Measurements from ENCODE around the gene SLC25A48.

SLC25A48 gene

DNA sequence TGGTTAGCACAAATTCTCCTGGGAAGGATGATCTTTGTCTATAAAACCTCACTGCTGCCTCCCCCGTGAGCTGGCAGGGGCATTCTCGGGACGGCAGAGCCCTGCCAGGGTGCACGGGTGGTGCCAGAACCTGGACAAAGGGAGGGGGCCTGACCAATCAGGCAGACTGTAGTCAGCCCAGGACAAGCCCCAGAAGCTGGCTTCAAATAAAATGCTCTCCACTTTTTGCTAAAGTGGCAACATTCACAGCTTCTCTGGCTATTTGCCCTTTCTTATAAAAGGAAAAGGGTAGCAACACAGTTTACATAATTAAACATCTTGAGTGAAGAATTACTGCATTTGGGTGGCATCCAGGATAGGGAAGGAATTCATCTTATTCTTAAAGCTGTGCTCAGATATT, 46.8 kb downstream of the SLC25A48 start:
- DNase-seq (ENCODE audit: low read depth in 2 of 2) = no peak

GRCh38 chr5:135881819-135882218, 47.4 kb downstream of the SLC25A48 start:
- DNase-seq (ENCODE audit: low read depth in 2 of 2) = no peak

GRCh38 chr5:135883026-135883425, 48.6 kb downstream of the SLC25A48 start:
- no peak for DNase-seq (ENCODE audit: low read depth in 2 of 2)

DNA sequence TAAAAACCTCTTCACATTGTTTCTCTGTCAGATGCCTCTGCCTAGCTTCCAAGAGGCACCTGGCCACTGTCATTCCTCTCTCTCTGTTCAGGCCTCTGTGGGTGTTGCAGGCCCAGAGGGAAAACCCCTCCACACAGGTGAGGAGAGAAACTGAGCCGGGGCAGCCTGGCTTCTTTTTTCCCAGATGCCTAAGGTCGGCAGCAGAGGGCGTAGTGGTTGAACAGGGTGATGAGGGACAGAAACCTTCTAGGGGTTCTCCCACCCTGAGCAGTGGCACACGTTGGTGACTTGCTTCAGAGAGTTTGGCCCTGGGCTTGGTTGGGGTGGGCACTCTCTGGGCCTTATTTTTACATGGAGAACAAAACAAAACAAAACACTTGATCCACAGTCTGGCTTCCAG, 49.0 kb downstream of the SLC25A48 start:
- no peak for DNase-seq (ENCODE audit: low read depth in 2 of 2)

DNA sequence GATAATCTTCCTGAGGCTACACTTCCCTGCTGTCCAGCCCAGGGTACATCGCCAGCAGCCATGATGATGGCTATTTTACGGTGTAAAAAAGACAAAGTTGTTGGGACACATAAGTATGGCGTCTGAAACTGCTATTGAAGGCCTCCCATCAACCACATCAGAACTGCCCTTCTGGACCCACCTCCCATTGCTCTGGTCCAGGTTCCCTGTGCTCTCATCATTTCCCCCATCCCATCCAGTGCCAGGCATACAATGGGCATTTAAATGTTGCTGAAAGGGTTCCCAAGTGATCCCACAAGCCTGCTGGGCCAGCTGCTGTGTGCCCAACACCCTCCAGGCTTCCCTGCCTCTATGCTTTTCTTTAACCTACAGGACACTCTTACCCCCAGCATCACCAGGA, 50.6 kb downstream of the SLC25A48 start:
- no peak for DNase-seq (ENCODE audit: low read depth in 2 of 2)

- DNase-seq (ENCODE audit: low read depth in 2 of 2) = no peak
Measured at GRCh38 chr5:135886136-135886535, 51.7 kb downstream of the SLC25A48 start.

- peak; percentile 37 to 42 for DNase-seq (ENCODE audit: low read depth in 2 of 2)
Measured at GRCh38 chr5:135887447-135887864, 53.0 kb downstream of the SLC25A48 start.

- no peak for DNase-seq (ENCODE audit: low read depth in 2 of 2)
Measured at GRCh38 chr5:135887881-135888614, 53.6 kb downstream of the SLC25A48 start.

- no peak for DNase-seq (ENCODE audit: low read depth in 2 of 2)
Measured at GRCh38 chr5:135890296-135890695, 55.8 kb downstream of the SLC25A48 start.

DNA sequence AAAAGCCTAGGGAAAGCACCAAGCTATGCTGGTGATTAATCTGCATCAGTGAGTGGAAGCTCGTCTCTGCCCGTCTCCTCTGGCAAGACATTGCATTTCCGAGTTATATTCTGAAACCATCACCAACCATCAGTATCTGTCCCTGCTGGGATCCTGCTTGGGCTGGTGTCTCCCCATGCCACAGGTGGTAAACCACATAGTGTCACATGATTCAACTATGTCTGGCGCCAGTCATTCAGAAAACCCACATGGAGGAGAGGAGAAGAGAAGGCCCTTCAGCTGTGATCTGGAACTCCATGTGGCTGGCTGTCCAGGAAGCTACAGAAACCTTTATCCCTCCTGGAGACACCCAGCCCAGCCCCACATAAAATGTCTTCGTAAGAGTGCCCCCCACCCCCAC, 56.4 kb downstream of the SLC25A48 start:
- DNase-seq (ENCODE audit: low read depth in 2 of 2) = no peak

- no peak for DNase-seq (ENCODE audit: low read depth in 2 of 2)
Measured at GRCh38 chr5:135891268-135891667, 56.8 kb downstream of the SLC25A48 start.

DNA sequence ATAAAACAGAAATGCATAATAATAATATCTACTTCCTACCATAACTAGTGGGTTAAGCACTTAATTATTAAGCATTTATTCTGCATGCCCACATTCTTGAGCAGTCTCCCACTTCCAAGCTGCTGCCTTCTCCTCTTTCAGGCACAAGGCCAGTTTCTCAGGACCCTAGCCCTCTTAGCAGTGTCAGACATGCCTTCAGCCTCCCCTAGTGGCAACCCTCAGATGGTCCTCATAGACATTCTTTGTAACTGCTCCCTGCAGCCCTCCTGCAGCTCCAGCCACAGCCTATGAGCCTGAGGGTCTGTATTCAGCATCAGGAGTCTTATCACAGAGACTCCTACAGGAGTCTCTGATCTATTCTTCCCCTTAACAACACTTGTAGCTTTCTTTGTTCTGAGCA, 57.3 kb downstream of the SLC25A48 start:
- no peak for DNase-seq (ENCODE audit: low read depth in 2 of 2)

- DNase-seq (ENCODE audit: low read depth in 2 of 2) = no peak
Measured at GRCh38 chr5:135894276-135894675, 59.8 kb downstream of the SLC25A48 start.

GRCh38 chr5:135894789-135895188, 60.3 kb downstream of the SLC25A48 start:
- no peak for DNase-seq (ENCODE audit: low read depth in 2 of 2)

DNA sequence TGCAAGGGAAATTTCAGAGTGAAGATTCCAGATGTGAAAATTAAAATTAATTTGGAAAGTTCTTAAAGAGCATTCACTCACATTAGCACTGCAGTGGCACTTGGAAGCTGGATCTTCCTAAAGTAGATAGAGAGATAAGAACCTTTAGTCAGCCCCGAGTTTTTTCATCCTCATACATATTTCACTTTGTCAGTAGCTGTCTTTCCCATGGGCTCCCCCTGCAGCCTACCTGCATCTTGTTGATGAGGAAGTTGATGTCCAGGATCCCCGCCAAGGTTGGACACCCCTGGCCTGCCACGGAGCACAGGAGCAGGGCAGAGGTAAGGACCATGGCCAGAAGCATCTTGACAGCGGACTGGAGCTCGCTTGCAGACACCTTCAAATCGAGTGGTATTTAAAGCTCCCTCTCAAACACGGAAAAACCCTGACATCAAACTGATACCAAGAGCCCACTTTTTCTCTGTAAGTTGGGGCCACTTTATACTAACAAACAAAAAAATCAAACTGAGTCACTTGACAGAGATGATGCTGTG, 61.1 kb downstream of the SLC25A48 start, which contains the start of gene IL9:
TSS of gene IL9 (minus strand) at position 368 of the 533 bp plus-strand sequence. CDS start at position 343, 25 bp downstream.
- no peak for DNase-seq (ENCODE audit: low read depth in 2 of 2)

DNA sequence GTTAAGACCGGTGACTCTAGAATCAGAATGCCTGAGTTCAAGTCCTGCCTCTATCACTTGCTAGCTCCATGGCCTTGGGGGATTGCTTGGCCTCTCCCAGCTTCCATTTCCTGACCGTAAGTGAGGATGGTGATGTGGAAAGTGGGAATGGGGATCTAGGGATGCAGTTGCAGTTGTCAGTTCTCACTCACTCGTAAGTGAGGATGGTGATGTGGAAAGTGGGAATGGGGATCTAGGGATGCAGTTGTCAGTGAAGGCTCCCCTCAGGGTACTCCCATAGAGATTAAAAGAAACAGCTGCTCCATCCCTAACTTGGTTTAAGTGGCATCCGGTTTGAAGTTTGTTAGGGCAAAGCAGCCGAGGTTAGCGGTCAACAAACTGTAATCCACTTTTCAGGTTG, 64.2 kb downstream of the SLC25A48 start:
- no peak for DNase-seq (ENCODE audit: low read depth in 2 of 2)

DNA sequence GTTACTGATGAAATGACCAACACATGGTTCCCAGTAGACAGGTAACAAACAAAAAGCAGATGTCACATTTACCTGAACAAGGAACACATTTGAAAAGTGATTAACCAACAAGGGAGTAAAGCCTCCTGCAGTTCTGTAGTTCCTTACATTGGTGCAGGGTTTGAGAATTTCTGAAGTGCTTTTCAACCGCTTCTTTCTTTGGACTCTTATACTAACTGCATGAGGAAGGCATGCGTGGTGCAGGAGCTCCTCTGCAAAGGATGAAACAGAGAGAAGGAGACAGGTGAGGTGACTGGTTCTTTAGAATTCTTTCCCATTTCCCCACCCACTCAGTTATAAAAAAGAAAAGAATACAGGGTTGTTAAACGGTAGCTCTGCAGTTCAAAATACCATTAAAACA, 65.8 kb downstream of the SLC25A48 start:
- DNase-seq (ENCODE audit: low read depth in 2 of 2) = no peak

GRCh38 chr5:135901633-135902032, 67.2 kb downstream of the SLC25A48 start:
- no peak for DNase-seq (ENCODE audit: low read depth in 2 of 2)

DNA sequence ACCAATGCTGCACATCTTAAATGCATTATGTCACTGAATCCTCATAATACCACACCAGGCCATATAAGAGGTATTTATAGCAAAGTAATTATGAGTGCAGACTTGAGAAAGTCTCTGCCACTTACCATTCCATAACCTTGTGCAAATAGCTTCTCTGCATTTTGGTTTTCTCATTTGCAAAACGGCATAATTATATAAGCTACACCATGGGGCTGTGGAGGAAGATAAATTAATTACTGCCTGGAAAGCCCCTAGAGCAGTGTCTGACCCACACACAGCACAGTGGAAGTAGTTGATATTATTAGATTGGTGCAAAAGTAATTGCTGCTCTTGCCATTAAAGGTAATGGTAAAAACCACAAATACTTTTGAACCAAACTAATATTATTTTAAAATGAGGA, 70.7 kb downstream of the SLC25A48 start:
- DNase-seq (ENCODE audit: low read depth in 2 of 2) = no peak

GRCh38 chr5:135913713-135914626, 79.5 kb downstream of the SLC25A48 start:
- DNase-seq (ENCODE audit: low read depth in 2 of 2) = no peak

GRCh38 chr5:135915466-135916001, 81.1 kb downstream of the SLC25A48 start:
- DNase-seq (ENCODE audit: low read depth in 2 of 2) = no peak

DNA sequence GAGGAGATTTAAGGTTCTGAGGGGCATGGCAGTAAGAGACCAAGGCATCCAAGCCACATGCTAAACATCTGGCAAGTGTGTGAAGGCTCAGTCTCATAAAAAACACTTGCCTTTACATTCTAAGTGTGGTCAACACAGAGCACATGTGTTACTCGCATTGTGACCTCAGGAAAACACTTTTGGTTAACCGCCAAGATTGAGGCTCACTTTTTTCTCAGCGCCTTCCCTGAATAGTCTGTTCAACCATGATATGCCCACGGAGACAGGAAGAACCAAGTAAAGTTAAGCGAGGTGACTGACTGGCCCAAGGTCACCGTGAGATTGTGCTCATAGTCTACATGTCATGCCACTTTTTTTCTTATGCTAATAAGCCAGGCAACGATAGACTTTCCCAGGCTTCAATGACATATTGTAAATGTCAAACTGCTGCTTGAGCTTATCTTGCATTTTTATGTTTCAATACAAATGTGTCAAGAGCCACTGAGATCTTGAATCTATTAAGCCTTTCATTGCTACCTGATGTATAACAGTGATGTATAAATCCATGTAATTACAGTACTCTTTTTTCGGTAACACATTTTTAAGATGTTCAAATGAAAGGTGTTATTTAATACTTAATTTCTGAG, 82.3 kb downstream of the SLC25A48 start:
- no peak for DNase-seq (ENCODE audit: low read depth in 2 of 2)

Measured in fibroblast of skin of left quadriceps (primary cell).